NCI-H774 (cell line): ENCODE results near the gene EIF4A3.

Experiments
- DNase-seq: peaks from one replicate; lab custom pipeline; 2025; lab: John Stamatoyannopoulos, UW

Gene EIF4A3

GRCh38 chr17:80111702-80112470 lies 35.0 kb downstream of the EIF4A3 start:
- no peak for DNase-seq

- DNase-seq, result no peak
These were observed 35.8 kb downstream of the EIF4A3 start for GRCh38 chr17:80110927-80111701.

GRCh38 chr17:80110447-80110812 lies 36.5 kb downstream of the EIF4A3 start:
- DNase-seq, result no peak

GRCh38 chr17:80109713-80110446 lies 37.0 kb downstream of the EIF4A3 start:
- no peak for DNase-seq

- DNase-seq, result no peak
These were observed 37.8 kb downstream of the EIF4A3 start for GRCh38 chr17:80109066-80109660.

GRCh38 chr17:80108036-80108971 lies 38.6 kb downstream of the EIF4A3 start:
- DNase-seq, result no peak

- DNase-seq, result no peak
These were observed 39.5 kb downstream of the EIF4A3 start for GRCh38 chr17:80107231-80108021.

- no peak for DNase-seq
These were observed 40.2 kb downstream of the EIF4A3 start for GRCh38 chr17:80106751-80107150.

- DNase-seq, result no peak
These were observed 40.8 kb downstream of the EIF4A3 start for GRCh38 chr17:80106176-80106575.

- DNase-seq, result peak; percentile 14
These were observed 41.2 kb downstream of the EIF4A3 start for GRCh38 chr17:80105762-80106161.

GRCh38 chr17:80104956-80105375 lies 42.0 kb downstream of the EIF4A3 start:
- no peak for DNase-seq

- DNase-seq, result no peak
These were observed 42.5 kb downstream of the EIF4A3 start for GRCh38 chr17:80104321-80104955.

- DNase-seq, result no peak
These were observed 43.4 kb downstream of the EIF4A3 start for GRCh38 chr17:80103449-80104085.

- DNase-seq, result no peak
These were observed 44.1 kb downstream of the EIF4A3 start for GRCh38 chr17:80102664-80103448.

GRCh38 chr17:80101946-80102663 lies 44.8 kb downstream of the EIF4A3 start:
- DNase-seq, result no peak

- peak; percentile 93 for DNase-seq
These were observed 45.6 kb downstream of the EIF4A3 start, which contains the start of gene GAA for GRCh38 chr17:80101011-80101945. Gene GAA, plus strand, starts transcription at chr17:80101581. Its CDS starts 3,006 bp downstream, at chr17:80104587.

- no peak for DNase-seq
These were observed 46.9 kb downstream of the EIF4A3 start for GRCh38 chr17:80100035-80100323.
